HG03521 (cell line): ENCODE measurements around the gene SLC35B4.

Experiments used
- ATAC-seq: cut with Tn5 transposase; IDR thresholded peaks from one replicate; pipeline ENCODE4 v1.9.1; 2021; ENCODE audit warnings: mild to moderate bottlenecking, moderate library complexity; ENCODE audit not compliant: unreplicated experiment

Gene SLC35B4, protein sequence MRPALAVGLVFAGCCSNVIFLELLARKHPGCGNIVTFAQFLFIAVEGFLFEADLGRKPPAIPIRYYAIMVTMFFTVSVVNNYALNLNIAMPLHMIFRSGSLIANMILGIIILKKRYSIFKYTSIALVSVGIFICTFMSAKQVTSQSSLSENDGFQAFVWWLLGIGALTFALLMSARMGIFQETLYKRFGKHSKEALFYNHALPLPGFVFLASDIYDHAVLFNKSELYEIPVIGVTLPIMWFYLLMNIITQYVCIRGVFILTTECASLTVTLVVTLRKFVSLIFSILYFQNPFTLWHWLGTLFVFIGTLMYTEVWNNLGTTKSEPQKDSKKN

DNA sequence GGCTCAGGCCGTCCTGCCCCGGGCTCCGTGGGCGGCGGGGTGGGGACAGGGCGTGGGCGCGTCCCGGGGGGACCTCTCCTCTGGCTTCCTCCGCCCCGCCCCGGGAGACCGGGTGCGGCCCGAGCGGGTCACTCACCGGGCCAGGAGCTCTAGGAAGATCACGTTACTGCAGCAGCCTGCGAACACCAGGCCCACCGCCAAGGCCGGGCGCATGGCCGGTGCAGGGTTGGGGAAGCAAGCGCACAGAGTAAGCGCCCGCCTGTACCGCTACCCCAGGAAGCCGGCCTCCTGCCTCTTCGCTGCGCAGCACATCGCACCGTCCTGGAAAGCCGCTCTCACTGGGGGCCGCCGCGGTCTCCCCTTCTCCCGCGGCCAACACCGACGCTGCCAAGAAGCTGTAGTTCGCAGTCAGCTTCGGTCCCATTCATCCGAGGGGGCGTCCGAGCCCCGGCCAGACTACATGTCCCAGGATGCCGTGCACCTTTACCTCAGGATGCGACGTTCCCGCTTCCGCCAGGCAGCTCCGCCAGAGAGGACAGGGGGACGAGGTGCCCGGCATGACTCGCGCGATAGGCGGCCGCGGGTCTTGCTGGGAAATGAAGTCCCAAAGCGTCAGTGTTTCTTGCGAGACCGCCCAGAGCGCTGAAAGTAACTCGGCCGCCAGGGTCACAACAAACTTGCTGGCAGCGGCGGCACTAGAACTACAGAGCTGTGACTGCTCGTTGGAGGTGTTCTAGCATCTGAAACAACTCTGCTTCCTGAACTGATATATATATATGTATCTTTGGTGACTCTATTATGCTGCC, at the start of gene SLC35B4:
TSS of gene SLC35B4 (minus strand) at position 392 of the 806 bp plus-strand sequence. CDS start at position 213, 179 bp downstream.
- peak; percentile 97 for ATAC-seq

DNA sequence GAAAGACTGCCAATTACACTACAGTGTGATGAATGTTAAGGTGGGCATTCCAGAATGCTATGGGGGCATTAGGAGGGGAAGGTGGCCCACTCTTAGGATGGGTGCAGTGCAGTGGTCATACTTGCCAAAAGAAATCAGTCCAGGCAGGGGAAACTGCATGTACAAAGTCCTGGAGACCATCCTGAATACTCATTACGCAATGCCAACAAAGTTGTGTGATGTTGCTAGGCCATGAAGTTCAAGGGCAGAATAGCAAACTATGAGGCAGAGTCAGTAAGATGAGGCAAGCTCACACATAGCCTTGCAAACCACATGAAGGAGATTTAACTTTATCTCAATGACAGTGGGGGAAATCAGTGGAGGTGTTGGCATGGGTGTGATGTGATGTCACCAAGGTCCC, 49.8 kb upstream of the SLC35B4 start:
- ATAC-seq = no peak

DNA sequence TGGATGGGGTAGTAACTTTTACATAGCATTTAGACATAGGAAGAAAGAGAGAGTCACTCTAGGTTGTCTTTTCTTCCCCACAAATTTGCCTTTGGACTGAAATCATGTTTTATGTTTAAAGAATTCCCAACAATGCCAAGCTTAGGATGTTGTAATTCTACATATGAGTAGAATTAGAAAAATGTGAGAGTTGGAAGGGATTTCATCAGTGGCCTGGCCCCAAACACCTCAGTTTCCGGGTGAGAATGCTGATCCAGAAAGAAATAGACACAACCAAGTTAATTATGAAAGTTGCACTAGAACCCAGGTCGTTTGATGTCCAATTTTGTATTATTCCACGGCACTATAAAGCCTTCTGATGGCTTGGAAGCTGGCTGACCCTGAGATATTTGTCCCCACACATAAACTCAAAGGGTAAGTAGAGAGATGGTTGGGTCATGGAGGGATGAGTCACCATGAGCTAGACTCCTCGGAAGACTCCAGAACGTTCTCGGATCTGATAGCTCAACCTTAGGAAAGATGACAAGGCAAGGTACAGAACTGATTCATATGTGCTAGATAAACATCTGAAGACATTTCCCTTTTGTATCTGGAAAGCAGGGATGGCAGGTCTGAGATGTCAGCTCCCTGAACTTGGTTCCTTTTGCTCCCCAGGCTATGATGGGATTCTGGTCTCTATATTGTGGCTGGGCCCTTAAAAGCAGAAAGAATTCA, 48.8 kb upstream of the SLC35B4 start:
- no peak for ATAC-seq

DNA sequence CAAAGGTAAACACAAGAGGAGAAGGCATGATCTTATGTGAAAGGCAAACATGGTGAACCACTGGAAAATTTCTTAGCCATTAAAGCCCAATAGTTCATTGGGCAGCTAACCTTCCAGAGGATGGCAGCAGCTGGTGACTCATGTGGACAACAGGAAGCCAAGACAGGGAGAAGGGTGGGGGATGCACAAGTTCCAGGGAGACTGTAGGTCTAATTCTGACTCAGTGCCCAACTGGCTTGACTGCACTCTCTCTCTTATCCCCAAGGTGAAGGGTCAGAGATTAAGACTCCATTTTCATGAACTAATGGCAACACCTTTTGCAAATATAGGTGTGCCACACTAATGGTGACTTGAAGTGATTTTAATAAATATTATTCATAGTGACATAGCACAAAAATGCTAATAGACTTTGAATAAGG, 47.9 kb upstream of the SLC35B4 start:
- no peak for ATAC-seq

DNA sequence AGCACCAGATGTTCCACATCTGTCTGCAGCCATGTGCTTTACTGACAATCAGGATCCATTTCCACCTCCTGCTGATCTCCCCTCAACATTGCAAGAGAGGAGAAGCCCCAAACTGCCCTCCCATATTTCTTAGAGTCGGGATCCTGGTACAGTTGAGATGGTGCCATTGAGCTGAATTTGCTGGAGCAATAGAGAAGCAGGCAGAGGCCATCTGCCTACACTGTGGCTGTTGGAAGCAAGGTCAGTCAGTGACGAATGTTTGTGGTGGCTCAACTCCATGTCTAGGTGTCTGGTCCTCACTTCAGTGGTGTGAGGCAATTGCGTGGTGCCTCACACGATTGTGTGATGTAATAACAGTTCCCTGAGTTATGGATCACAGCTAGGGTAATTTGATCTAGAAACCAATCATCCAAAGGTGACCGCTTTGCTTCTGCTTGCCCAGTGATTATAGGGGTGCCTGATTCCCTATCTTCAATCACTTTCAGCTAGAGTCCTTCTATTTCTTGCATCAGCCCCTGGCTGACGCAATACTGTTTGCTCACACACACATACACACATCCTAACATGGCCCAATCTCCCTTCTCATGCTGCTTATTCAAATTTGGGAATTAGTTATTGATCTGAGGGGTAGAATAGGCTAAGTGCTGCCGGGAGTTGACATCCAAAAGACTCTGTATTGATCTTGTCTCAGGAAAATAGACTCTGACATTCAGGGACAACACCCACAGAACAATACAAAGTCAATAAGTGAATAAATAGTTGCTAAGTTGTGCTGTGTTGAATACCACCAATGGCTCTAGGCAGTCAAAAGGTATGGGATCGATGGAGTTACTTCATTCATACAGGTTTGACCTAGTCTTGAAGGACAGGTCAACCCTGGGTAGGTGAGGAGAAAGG, 46.1 kb upstream of the SLC35B4 start:
- no peak for ATAC-seq

DNA sequence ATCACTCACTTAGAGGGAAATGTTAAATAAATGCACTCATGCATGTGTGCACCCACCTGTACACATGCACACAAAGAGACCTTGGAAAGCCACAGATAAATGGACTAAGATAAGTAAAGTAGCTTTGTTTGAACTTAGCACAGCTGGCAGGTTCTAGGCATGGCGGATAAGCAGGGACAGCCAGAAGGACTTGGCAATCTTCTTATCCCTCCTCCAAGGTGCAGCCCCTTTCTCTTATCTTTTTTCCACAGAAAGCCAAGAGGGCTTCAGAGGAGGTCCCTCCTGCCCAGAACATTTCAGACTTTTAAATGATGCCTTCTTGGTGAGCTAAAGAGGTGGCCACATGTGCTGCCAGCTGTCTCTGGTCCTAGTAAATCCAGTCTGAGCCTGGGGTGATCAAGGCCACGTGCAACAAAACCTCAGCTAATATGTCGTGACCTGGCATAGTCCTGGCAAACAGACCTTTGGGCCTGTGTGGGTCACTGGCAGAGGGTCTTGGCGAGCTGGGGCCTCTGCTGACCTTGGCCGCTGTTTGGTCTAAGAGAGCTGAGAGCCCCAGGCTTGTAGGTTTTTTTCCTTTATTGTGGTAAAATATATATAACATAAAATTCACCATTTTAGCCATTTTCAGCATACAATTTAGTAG, 43.2 kb upstream of the SLC35B4 start:
- no peak for ATAC-seq

DNA sequence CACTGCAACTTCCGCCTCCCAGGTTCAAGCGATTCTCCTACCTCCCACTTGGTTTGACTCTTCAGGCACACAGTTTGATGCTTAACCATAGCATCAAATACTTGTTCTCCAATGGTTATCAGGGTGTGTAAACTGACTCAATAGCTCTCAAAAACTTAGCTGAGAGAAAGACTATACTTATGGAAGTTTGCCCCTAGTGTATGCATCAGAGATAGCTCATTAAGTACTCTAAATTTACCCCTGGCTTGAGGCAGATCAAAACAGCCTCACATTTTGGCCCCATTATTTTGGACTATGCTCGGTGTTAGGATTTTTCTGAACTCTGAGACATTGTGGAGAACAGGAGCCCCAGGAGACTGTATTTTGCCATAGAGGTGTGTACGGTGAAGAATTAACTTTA, 40.8 kb upstream of the SLC35B4 start:
- no peak for ATAC-seq

DNA sequence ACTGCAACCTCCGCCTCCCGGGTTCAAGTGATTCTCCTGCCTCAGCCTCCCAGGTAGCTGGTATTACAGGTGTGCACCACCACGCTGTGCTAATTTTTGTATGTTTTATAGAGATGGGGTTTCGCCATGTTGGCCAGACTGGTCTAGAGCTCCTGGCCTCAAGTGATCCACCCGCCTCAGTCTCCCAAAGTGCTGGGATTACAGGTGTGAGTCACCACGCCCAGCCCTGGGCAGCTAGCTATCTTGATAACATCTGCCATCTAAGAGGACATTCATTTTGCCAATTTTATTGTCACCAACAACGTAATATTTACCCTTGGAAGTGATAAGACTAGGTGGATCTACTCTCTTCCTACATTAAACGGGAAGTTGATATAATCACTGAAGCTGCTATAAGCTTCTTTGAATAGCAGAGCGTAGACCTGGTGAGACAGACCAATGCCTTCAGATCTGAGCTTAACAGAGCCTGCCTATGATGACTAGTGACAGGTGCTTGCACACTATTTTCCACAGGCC, 39.7 kb upstream of the SLC35B4 start:
- ATAC-seq = no peak

DNA sequence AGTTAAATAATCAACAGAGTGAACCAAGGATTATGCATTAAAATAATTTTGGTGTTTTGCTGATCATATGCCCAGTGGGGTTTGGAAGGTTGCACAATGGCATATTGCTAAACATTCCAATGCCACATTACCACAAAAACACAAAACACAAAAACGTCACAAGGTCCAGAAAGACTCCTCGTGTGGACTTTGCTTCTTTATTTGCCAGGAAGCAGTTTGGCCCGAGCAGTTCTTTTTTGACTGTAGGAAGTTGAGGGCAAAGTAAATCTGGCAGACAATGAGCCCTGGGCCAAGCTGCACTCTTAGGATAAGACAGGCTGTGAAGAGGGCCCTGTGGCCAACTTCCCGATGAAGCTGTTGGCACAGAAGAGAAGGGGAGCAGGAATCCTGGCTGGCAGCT, 39.2 kb upstream of the SLC35B4 start:
- no peak for ATAC-seq

DNA sequence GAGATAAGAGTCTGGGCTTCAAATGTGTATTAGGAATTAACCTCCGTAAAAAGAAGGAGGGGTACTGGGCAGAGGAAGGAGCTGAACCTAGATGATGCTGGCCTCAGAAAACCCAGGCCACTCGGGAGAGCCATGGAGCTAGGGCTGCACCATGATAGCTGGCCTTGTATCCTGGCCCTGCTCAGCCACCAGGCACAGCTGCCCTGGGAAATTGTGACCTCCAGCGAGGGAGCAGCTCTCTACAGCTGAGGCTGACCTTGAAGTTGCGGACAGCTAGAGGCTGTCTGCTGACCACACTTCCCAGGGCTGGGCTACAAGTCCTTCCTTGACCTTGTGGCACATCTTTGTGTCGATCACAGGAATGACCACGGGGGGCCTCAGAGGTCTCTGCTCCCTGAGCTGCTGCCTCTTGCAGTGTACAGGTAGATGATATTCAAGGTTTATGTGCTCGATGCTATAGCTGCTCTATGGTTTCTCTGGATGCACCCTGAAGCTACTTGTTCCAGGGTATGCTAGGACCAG, 38.3 kb upstream of the SLC35B4 start:
- no peak for ATAC-seq

DNA sequence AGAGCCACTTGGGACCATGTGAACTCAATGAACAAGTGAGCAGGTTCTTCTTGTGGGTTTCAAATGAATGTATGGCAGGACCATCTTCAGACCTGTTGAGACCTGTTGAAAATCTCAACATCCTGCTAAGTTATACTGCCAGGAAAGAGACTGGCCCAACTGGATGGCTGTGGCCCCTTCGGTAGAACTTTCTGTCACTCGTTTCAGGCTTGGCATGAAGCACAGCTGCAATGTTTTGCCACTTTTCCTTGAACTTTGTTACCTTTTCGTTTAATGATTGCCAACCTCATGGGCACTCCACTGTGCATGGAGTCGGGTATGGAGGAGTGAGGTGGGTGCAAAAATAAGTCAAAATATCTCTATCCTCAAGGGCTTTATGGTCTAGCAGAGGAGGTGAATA, 36.7 kb upstream of the SLC35B4 start:
- no peak for ATAC-seq

DNA sequence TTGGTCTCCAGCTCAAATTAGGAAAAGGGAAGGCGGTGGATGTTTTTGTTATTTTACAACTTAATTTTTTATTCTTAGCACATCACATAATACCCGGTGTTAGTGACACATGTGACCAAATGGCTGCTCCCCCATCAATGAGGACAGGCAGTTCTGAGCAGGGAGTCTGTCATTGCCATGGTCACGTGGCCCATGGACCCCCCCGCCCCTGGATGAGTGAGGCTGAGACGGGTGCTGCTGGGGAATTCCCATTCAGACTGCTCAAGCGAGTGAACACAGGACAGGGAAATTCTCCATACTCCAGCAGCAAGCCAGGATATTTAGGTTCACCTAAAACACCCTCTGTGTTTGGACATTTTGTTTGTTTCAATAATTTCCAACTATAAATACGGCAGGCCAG, 34.7 kb upstream of the SLC35B4 start:
- ATAC-seq = no peak

DNA sequence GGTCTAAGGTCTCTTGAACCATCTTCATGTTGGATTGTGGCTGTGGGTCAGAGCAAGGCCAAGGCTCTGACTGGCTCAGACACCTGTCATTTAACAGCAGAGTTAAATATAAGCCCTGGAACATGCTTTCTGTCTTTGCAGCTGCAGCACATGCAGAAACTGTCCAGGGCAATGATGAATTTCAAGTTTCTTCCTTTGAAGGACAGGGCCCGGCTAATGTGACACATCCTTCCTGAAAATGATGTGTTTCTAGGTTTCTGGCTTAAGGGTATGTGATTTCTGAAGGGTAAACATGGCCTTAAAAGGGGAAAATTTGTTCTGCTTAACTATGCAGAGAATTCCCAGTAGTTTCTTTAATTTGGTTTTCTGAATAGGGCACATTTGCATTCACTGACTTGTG, 34.0 kb upstream of the SLC35B4 start:
- ATAC-seq = no peak

DNA sequence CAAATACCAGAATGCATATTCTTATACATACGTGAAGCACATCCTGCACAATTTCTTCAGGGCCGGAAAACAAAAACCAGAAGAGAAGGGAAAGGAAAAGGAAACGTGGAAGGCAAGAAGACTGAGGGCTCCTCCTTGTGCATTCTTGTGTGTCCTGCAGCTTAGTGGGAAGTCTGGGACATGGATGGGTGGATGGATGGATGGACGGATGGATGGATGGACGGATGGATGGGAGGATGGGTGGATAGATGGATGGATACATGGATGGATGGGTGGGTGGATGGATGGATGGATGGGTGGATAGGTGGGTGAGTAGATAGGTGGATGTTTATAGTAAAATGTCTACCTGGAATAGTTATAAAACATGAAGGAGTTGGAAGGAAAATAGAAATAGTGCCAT, 30.8 kb upstream of the SLC35B4 start:
- no peak for ATAC-seq

DNA sequence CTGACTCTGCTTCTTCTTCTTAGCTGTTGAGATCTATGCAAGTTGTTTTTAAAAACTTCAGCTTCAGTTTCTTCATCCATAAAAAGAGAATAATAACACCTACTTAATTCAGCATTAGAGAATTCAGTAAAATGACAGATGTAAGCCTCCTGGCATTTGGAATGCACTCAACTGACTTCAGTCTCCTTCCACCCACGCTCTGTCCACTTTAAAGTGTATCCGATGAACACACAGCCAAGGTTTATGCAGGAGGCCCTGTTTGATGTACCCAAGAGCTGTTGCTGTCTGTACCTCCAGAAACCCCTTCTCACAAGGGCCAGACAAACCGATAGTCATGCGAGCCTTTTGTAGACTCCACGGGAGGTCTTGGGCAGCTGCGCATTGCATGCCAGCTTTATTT, 27.1 kb upstream of the SLC35B4 start:
- no peak for ATAC-seq

DNA sequence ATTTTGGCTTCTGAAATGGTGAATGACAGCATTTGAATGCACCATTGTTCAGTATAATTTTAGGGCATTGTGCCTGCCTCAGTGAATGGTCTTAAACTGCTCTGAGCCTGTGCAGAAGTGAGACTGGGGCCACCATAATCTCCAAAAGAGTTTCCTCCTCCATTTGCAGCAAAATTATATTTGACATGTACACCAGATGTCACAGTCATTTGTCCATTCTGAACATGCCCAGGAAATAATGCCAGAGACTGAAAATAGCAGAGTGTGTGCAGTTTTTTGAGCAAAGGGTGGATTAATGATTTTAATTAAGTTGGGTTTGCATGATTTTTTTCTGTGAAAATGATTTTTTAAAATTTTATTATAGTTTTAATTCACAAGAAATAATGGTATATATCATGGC, 26.4 kb upstream of the SLC35B4 start:
- no peak for ATAC-seq

DNA sequence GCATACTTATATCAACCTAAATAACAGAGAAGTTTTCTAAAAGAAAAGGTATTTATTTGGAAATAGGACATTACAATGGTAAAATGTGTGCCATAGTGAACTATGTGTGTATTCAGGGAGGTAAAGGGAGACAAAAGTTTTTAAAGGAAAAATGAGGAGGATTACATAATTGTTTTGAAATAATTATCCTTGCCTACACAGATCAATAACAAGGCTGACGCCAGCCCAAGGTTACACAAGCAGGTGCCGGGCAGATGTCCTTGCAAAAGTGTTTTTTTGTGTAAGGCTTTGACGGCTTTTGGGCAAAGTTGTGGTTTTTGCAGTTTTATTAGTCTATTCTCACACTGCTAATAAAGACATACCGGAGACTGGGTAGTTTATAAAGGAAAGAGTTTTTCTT, 22.7 kb upstream of the SLC35B4 start:
- no peak for ATAC-seq

DNA sequence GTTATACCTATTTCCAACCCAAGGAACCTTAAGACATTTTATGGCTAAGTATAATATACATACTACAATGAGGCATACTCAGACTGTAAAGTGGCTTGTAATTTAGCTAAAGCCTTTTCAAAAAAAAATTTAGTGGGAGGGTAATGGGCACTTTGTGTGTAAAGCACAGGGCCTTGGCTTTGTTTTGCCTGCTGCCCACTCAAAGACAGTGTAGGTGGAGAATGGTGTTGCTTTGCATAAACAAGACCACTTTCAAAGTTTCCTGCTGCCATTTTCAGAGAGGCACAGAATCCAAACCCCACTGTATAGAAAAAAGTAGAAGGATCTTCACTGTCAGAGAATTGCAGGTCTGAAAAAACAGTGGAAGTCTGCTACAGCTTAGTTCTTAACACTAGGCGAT, 21.2 kb upstream of the SLC35B4 start:
- ATAC-seq = no peak

DNA sequence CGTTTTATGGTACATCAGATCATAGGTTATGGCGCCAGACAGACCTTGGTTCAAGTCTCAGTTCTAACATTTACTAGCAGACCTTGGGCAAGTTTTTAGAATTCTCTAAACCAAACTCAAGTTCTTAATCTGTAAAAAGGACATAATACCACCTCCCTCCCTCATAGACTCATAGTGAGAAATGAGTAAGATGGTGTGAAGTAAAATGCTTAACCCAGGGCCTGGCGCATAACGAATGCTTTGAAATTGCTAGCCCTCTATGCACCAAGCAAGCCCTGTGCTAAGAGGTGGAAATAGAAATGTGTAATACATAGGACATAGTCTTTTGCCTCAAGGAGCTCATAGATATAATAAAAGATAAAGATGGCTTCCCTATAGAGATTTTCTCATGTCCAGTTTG, 17.7 kb upstream of the SLC35B4 start:
- no peak for ATAC-seq

DNA sequence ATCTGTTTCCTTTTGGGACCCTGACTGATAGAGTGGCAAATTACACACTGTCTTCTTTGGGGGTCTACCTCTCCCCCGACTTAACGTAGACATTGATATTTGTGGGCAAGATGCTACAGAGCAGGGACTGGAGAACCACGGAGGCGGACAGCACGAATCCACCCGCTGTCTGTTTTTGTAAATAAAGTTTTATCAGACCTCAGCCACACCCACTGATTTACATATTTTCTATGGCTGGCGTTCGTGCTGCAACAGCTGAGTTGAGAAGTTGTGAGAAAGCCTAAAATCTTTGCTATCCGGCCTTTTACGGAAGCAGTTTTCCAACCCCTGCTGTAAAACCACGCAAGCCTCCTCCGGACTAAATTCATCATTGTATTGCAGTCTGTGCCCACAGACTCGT, 17.2 kb upstream of the SLC35B4 start:
- no peak for ATAC-seq
